Hippocampal formation (tissue), 2 donors: Measurements from ENCODE around the gene XPR1.
A peak's percentile ranks its signal among the peaks of the same experiment; 100 is the strongest.

Source experiments
- DNase-seq, 2 donors: peaks; one replicate each; lab custom pipeline; 2025; lab: John Stamatoyannopoulos, UW

Gene XPR1

DNA sequence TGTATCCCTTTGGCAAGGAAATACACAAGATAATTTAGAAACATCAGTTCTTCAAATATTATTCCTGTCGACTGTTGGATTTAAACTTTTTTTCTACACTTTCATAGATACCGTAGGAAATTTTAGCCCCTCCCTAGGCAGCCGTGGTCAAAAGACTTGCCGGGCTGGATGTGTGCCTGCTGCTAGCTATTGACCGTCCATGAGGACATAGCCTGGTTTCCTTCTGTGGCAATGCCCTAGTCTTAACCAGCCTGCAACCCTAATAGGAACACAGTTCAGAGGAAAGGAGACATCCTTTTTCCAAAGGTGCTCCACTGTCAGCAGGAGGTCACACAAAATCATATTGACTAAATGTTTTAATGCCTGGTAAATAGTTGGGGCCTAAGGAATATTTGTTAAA is 260.4 kb downstream of the XPR1 start:
- DNase-seq = no peak

DNA sequence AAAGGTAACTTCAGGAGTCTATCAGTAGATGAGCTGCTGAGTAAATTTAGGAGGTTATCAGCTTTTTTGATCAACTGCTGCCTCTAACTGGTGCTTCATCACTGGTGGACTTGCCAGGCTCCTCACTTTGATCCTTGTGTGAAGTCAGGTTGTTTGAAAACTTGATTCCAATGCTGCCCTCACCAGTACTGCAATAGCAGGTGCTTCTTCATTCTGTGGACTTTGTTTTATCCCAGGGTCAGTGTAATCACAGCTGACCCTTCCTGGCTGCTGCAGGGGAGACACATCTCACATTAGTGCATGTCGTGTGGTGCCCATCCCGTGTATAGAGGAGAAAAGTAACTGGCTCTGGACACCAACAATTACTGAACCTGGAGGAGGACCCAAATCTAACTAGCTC is 260.9 kb downstream of the XPR1 start:
- DNase-seq = no peak

DNA sequence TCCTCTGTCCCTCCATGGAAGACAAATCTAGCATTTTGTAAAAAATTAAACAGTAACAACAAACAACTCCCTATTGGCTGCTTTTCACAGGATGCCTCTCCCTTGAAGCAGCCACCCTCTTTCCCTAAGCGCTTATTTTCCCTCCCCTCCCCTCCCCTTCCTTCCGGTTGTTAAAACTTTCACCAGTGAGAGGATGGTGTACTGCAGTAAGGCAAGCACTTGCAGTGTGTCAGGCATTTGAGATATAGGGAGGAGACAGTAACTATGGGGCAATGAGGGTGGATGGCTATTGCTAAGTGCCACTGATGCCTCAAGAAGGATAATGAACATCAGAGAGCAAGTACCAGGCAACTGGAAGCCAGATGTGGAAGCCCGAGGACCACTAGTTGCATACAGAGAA is 261.8 kb downstream of the XPR1 start:
- no peak for DNase-seq

DNA sequence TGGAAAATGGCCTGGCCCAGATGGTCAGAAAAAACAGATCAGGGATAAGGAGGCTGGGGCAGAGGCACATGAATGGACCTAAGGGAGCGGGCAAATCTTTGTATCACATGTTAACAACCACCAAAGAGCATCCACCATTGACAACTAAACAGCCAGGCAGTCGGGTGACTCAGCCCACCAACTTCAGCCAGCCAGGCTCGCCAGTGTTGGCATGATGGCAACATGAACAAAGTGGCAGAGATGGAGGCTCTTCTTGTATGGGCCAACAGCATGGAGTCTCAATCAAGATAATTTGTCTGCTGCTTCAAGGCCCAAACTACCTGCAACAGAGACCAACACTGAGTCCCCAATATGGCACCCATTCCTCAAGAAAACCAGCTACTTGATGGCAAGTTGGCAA is 264.3 kb downstream of the XPR1 start:
- no peak for DNase-seq

DNA sequence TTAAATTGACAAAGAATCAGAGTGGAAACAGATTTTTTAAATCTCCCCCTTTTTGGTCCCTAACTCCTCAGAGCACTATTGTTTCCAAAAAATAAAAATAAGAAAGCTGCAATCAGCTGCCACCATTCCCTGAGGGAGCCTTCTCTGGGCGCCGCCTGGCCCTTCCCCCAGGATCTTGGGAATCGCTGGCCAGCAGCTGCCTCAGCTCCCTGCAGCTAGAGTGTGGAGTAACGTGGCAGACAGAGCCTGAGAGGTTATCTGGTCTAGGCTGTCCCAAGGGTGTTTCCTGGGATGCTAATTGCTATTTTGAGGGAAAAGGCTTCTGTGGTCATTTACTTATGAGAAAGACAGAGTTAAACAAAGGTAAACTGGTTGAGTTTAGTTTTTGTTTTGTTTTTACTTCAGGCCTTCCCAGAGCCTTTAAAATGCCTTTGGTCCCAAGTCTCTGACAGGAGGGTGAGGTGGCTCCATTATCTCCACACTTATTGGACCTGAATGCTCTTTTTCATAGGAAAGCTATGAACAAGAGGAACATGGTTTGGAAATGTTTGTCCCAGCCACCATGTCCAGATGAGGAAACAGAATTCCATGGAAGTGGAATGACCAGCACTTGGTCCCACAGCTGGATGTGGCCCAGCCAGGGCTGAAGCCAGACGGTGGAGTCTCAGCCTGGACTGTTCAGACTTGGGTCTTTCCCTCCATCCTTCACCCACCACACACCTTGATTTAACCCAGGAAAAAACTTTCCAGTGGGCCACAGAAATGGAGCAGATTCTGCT is 266.8 kb downstream of the XPR1 start:
- no peak for DNase-seq

DNA sequence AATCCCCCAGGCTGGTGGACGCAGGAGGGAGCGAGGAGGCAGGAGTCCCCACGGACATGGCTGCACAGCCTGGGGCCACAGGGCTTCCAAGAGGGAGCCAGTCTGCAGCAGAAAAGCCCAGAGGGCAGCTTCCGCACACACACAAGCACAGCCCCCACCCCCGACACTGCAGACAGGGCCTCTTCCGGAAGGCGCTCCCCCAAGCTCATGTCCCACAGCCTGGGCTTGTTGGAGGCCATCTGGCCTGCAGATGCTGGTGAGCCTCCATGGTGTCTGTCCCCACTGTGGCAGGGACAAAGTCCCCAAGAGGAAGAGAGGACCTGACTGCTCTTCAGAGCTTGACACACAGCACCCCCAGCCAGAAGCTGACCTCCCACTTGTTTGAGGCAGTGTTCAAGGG is 267.4 kb downstream of the XPR1 start:
- no peak for DNase-seq

DNA sequence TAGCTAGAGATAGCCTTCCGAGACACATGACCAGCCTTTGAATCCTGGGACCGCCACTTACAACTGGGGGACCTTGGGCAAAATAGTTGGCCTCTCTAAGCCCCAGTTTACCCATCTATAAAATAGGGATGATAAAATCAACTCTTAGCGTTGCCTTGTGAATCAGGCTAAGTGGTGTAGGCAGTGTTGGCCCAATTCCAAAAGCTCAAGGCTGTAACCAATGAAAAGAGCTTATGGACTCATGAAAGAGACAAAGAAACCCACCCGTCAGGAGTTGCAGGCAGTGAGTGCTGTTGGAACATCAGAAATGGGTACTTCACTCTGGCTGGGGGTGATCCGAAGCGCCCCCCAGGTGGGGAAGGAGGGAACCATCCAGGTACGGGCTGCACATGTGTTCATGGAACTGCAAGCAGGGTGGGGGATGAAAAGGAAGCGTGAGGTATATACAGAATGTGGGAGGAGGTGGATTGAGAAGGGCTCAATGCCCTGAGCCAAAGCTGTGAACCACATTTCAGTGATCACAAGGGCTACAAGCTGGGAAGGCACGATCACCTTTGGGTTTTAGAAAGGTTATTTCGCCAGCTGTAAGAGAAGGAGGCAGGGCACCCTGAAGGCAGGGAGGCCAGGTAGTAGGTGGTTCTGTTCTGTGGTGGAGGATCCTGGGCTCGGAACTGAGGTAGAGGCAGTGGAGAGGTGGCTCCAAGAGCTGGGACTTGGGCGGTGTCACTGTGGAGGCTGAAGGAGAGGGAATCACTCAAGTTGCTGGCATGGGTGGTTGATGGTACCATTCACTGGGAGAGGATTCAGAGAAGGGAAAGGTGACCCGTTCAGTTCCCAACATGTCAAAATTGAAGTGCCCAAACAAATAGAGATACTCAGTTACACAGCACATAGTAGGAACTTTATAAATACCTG is 269.5 kb downstream of the XPR1 start:
- no peak for DNase-seq

DNA sequence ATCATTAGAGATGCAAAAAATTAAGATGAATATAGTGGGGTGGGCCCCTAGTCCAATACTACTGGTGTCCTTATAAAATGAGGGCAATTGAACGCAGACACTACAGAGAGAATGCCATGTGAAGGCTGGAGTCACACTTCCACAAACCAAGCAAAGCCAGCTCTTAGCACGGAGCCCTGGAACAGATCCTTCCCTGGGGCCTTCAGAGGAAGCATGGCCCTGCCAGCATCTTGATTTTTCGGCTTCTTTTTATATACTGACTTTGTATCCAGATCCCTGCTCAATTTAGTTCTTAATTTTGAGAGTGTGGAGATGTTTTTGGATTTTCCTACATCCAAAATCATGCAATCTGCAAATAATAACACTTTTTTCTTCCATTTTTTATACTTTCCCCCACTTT is 270.7 kb downstream of the XPR1 start:
- DNase-seq = no peak

DNA sequence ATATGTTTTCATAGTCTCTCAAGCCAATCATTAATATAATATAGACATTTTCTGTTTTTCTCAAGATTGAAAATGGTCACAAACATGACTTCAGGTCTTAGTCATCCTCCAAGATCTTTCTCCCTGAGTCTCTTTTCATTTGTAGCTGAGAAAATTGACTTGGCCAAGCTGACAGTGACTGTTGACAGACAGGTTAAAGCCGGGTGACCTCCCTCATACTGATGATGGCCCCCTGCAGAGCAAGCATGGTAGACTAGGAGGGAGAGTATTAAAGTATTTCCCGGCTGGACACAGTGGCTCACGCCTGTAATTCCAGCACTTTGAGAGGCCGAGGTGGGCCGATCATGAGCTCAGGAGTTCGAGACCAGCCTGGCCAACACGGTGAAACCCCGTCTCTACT is 274.1 kb downstream of the XPR1 start:
- DNase-seq = no peak

DNA sequence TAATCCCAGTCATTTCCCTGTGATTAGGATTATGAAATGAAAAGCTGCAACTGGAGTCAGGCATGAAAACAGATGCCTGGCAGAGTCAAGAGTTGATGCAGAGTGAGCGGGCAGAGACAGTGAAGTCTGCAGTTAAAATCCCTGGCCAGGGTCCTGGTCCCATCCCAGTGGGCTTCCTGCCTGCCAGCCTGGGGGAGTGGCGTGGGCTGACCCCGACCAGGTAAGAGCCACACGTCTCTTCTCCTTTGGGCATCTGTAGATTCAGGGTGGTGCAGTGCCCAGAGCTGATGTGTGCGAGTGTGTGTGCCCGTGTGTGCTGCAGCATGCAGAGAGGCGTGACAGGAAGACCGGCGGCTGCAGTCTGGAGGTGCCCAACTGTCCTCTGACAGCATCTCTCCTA is 274.7 kb downstream of the XPR1 start:
- no peak for DNase-seq

DNA sequence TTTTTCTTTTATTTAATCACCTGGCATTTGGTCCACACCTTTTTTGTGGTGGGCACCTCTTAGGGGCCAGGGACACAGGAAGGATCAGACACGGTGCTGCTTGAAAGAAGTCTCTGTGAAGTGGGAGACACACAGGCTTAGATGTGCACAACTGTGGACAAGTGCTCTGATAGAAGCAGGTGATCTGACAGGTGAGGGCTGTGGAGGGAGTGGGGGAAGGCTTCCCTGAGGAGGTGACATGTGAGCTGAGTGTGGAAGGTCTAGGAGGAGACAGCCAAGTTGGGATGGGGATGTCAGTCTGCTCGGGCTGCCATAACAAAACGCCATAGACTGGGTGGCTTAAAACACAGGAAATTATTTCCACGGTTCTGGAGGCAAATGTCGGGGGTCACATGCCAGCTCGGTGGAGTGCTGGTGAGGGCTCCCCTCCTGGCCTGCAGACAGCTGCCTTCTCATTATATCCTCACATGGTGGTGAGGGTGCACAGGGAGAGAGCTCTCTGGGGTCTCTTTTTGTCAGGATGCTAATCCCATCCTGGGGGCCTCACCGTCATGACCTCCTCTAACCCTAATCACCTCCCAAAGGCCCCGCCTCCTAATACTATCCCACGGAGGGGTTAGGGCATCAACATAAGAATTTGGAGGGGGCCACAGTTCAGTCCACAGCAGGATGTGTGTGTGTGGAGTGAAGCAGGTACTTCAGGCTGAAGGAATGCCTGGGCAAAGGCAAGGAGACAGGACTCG is 275.7 kb downstream of the XPR1 start:
- no peak for DNase-seq

DNA sequence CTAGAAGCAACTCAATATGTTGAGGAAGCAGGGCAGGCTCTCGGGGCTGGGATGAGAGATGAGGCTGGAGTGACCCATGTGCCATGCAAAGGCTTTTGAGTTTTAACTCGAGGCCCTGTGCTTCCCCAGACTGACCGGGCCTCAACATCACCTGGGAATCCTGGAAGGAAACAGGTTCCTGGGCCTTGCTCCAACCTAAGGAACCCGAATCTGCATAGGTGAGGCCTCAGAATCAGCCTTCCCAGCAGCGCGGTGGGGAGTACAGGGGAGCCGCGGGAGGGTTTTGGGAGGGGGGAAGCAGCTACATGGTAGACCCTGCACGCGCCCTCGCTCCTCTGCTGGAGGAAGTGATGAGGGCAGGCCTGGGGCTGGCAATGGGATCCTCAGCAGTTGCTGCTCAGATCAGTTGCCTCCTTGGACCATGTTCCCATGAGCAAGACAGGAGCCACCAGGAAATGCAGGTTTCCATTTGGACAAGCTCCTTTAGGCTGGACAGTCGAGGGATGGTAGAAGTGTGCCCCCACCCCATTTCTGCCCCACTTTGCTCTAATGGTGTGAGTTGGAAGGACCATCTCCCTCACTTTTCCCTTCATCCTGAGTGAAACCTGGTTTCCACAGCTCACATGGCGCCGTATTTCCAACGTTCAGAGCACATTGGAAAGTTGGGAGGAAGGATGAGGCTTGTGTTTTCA is 276.4 kb downstream of the XPR1 start:
- DNase-seq = no peak

DNA sequence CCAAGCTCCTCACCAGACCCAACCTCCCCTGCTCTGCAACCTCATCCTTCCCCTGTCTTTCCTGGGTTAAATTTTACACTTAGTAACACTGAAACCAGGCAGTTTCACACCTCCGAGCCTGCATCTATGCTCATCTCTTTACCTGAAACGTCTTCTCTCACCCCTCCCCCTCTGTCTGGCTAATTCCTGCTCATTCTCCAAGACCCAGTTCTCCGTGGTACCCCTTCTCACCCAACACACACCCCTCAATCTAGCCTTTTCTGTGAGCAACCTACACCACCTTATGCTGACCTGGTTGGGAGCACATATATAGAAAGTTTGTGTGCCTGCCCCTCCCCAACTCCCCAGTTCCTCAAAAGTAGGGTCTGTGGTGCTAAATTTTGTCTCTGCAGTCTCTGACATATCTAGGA is 277.2 kb downstream of the XPR1 start:
- no peak for DNase-seq

DNA sequence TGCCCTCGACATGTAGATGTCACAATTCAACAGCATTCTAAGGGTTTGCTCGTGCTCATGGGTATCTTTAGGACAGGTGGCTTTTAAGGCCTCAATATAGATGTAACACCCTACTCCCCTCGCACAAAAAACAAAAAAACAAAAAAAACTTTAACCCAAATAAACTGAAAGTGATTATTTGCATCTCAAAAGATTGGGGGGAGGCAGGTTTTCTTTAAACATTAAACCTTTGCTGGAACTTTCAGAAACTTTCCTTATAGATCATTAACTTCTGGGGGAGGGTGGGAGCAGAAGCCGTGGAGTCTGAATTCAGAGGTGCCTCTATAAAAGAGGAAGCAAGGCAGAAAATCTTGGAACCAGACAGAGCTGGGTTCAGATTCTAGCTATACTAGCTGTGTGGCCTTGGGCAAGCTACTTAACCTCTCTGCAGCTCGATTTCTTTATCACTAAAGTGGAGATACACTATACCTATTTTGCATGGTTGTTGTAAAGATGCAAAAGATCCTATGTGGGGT is 277.7 kb downstream of the XPR1 start:
- no peak for DNase-seq

DNA sequence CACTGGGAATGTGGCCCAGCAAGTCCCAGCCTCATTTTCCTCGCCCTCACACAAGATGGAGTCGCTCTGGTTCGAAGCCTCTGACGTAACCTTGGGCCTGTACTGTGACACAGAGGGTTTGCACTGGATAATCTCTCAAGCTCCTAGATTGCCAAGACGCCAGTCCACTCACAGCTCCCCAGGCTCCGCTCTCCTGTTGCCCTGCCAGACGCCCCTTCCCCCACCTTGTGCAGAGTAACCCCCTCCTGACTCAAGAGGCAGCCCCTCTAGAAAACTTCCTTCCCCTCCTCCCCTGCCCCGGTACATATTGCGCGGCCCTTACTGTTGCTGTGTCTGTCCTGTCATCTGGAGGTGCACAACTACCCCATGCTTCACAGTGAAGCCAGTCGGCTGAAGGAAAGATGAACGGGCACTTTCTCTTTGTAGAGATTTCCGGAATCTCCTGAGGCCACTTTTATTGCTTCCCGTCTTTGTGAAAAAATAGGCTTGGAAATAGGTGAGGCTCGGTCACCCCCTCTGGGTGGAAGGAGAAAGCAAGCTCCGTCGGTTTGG is 279.9 kb downstream of the XPR1 start:
- DNase-seq = no peak

DNA sequence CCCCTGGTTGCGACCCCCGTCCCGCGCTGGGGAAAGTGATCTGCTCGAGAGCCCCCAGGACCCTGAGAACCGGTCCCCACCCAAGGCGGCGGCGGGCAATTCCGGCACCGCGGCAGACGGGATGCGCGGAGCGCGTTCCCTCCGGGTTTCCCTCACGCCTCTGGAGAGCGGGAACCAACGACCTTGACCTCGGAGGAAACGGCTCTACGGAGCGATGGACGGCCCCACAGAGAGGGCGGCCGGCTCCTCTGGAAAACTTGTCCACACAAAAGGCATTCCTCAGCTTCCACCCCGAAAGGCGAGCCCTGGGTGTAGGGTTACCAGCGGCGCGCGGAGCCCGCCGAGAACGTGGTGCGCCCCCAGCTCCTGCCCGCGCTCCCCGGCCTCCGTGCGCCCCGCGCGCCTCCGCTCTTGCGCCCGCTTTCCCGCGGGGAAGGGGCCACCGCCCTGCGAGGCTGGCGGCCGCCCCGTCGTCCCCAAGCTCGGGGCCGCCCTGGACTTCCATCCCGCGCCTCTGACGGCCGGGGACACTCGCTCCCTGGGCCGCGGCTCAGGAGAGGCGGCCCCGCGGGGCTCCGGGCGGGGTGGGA is 280.5 kb downstream of the XPR1 start:
- peak in 1 of 2 donors; percentile 45 for DNase-seq

DNA sequence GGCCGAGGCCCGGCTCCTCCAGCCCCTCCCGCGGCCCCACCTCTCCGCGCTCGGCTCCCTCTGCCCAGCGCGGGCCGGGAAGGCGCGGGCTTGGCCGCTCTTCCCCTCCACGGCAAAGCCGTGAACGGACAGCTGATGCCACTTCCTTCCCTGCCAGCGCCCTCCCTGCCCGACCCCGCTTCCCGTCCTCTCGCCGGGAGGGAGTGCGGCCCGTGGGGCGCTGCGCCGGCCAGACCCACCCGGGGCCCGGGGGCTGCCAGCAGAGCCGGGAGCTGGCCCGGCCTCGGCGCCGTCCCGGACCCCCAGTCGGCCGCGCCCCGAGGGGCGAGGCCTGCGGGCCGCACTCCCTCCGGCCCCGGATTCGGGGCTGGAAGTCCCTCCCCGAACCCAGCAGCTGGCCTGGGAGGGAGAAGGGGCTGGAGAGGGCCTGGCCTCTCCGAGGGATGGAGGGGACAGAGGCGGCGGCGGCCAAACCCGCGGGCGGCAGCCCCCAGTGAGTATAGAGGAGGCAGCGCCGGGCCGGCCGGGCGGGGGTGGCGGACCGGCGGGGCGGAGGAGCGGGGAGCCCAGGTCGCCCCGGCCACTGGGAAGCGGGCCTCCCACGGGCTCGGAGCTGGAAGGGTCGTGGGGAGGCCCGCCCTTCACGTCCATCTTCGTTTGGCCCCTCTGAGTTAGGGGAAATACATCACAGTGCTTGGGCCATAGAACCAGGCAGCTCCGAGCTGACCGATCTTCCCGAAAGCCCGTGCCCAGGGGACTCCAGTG is 281.2 kb downstream of the XPR1 start, which contains the start of gene KIAA1614:
KIAA1614 (plus strand) TSS at position 97 of the 765 bp plus-strand sequence; CDS start at position 444, 347 bp downstream.
- peak in 1 of 2 donors; percentile 51 for DNase-seq

DNA sequence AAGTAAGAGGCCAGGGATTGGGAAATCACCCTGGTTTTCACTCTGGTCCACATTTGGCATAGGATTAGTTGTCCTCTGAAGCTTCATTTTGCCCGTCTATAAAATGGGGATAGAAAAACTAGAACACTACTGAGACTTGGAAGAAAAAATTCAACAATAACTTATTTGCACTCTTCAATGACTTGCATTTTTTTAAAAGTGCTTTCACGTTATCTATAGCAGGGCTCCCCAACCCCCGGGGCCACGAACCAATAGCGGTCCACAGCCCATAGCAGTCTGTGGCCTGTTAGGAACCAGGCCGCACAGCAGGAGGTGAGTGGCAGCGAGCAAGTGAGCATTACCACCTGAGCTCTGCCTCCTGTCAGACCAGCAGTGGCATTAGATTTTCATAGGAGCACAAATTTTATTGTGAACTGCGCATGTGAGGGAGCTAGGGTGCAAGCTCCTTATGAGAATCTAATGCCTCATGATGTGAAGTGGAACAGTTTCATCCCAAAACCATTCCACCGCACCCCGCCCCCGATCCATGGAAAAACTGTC is 283.7 kb downstream of the XPR1 start:
- DNase-seq = no peak

DNA sequence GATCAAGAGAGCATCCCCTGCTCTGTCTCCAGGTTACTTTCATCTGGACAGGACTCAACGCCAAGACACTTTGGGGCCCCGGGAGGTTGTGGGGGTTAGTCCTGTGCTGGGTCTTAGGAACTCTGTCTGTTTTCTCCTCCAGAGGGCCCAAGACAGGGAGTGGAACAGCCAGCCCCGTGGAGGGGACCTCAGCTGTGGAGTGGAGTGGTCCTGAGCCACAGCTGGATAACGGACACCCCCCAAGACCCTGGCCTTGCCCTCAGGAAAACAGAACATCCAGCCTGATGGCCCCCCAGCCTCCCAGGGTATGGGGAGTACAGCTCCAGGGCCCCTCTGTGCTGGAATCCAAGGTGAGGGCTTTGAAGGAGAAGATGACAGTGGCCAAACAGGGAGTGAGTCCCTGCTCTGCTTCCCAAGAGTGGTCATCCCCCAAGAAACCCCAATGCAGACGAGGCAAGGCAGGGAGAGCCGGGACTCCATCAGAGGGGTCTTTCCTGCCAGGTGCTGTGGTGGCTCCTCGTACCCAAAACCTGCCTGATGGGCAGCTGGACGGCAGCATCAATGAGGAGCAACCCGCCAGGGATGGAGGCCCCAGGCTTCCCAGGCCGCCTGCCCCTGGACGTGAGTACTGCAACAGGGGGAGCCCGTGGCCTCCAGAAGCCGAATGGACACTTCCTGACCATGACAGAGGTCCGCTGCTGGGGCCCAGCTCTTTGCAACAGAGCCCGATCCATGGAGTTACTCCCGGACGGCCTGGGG is 284.4 kb downstream of the XPR1 start:
- no peak for DNase-seq
